HG02571 (cell line): ENCODE results near the gene BEST2.
A peak's percentile ranks its signal among the peaks of the same experiment; 100 is the strongest.

Experiments used
- ATAC-seq: cut with Tn5 transposase; IDR thresholded peaks from one replicate; pipeline ENCODE4 v1.9.1; 2021; ENCODE audit warnings: mild to moderate bottlenecking, moderate library complexity; ENCODE audit not compliant: unreplicated experiment

Gene BEST2

DNA sequence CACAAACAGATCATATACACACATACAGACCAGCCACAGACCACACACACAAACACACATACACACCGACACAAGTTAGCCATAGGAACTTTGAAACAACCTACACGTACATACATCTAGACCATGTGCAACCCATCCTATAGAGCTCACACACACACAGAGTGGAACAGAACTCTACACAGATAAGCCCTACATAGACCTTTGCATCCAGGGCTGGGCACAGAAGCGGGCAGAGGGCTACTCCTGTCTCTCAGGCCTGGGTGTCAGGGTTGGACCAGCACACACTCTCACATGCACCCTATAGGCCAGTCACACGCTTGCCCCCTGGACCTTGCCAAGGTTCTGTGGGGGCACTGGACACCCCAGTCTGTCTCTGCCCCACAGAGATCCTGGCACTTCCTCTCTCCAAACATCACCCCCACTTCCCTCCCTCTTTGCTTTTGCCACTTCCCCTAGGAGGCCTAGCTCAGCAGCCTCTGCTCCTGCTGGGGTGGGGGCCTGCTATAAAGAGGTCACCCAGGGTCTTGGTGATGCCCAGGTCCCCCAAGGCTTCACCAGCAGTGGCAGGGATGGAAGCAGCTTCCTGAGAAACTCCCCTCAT, 33.9 kb downstream of the BEST2 start:
- ATAC-seq: no peak

DNA sequence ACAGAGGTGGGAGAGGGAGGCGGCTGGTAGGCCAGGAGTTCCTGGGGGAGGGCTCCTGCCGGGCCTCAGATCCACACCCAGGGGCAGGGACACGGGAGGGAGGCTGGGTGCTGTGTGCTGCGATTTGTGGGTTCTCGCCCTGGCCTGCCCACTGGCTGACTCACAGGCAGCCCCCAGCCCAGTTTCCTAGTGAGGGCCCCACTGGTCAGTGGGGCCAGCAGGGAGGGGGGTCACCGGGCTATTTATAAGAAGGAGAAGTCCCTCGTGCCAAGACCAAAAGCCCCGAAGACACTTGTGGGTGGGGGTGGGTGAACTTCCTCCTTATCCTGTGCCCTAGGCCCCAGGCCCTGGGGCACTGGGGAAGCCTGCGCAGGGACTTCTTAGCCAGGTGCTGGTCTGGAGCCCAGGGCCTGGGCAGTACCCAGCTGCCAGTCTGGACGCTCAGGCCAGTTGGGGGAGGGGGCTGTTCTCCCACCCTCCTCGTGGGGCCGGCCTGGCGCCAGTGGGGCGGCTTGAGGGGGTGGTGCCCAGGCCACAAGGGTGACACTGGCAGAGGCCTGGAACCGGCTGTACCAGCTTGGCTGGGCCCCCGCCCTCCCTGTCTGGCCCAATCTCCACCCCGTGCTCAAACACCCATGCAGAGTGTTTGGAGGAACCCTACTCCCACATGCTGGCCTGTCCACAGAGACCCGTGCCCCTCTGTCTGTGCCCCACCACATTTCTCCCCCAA, 34.7 kb downstream of the BEST2 start:
- ATAC-seq: no peak

DNA sequence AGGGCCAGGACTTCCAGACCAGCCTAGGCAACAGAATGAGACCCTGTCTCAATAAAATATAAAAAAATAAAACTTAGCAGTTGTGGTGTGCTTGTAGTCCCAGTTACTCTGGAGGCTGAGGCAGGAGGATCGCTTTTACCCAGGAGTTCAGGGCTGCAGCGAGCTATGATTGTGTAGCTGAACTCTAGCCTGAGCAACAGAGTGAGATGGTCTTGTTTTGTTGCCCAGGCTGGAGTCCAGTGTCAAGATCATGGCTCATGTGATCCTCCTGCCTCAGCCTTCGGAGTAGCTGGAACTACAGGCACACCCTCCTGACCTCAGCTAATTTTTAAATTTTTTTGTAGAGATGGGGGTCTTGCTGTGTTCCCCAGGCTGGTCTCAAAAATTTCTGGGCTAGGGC, 35.4 kb downstream of the BEST2 start:
- no peak for ATAC-seq

DNA sequence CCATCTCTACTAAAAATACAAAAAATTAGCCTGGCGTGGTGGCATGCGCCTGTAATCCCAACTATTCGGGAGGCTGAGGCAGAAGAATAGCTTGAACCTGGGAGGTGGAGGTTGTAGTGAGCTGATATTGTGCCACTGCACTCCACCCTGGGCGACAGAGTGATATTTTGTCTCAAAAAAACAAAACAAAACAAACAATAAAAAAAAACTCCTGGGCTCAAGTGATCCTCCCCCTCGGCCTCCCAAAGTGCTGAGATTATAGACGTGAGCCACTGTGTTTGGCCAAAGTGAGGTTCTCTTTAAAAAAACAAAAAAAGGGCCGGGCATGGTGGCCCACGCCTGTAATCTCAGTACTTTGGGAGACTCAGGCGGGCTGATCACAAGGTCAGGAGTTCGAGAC, 35.9 kb downstream of the BEST2 start:
- ATAC-seq: no peak

- ATAC-seq: no peak
Measured at GRCh38 chr19:12788042-12788681, 36.6 kb downstream of the BEST2 start.

GRCh38 chr19:12788682-12789097, 37.1 kb downstream of the BEST2 start:
- ATAC-seq: no peak

- no peak for ATAC-seq
Measured at GRCh38 chr19:12789098-12789903, 37.7 kb downstream of the BEST2 start.

GRCh38 chr19:12789904-12790619, 38.5 kb downstream of the BEST2 start:
- ATAC-seq: peak; percentile 31

DNA sequence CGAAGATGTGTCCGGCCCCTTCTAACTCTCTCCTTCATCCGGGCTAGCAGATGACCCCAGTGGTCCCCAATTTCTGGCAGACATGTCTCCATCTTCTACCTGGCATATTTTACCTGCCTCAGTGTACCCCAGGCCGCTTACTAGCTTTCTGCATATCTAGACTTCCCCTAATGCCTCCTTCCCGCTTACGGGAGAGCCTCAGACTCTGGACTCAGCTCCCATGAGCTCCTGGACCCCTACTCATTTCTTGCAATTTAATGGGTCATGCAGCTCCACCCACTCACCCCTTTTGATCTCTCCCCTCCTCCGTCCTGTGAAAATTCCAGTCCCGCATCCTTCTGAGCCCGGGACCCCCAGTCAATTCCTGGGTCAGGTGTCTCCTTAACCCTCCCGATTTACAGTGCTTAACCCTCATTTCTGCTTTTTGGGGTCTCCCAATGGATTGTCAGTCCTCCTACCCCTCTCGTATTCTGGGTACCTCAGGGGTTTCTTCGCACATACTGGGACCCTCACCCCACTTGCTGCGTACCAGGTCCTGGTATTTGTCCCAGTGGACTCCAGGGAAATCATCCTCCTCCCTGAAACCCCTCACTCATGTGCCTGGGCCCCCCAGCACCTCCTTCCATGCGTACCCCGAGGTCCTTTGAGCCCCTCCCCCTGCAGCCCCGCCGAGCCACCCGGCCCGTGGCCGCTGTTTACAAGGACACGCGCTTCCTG, 39.2 kb downstream of the BEST2 start:
- ATAC-seq: no peak

- ATAC-seq: peak; percentile 30
Measured at GRCh38 chr19:12791345-12792050, 39.9 kb downstream of the BEST2 start, which contains the start of gene JUNB. TSS of gene JUNB (plus strand) at chr19:12791486. CDS start at chr19:12791772, 286 bp downstream.

GRCh38 chr19:12792051-12792852, 40.7 kb downstream of the BEST2 start:
- no peak for ATAC-seq

GRCh38 chr19:12792853-12793289, 41.3 kb downstream of the BEST2 start:
- no peak for ATAC-seq

- peak; percentile 31 for ATAC-seq
Measured at GRCh38 chr19:12793290-12794195, 42.0 kb downstream of the BEST2 start.

- ATAC-seq: no peak
Measured at GRCh38 chr19:12794196-12794941, 42.8 kb downstream of the BEST2 start.

GRCh38 chr19:12794971-12795381, 43.4 kb downstream of the BEST2 start:
- ATAC-seq: no peak

- ATAC-seq: no peak
Measured at GRCh38 chr19:12796146-12797071, 44.8 kb downstream of the BEST2 start.
